Measurements from ENCODE around the gene DNAJA4.

DNAJA4 gene

GRCh38 chr15:78284758-78285157 lies 20.4 kb downstream of the DNAJA4 start:
- DNase-seq, result no peak

GRCh38 chr15:78290222-78290621 lies 25.9 kb downstream of the DNAJA4 start:
- no peak for DNase-seq

- DNase-seq, result no peak
Measured at GRCh38 chr15:78291052-78291451, 26.7 kb downstream of the DNAJA4 start.

GRCh38 chr15:78291698-78292097 lies 27.3 kb downstream of the DNAJA4 start:
- DNase-seq, result no peak

GRCh38 chr15:78292219-78292618 lies 27.9 kb downstream of the DNAJA4 start:
- no peak for DNase-seq

GRCh38 chr15:78299101-78299930 lies 35.0 kb downstream of the DNAJA4 start, which contains the start of gene SKIC8:
TSS of gene SKIC8 (minus strand) at chr15:78299609. CDS start at chr15:78295686, 3,923 bp downstream.
- peak; percentile 96 for DNase-seq

- no peak for DNase-seq
Measured at GRCh38 chr15:78301326-78301725, 37.0 kb downstream of the DNAJA4 start.

GRCh38 chr15:78301828-78302227 lies 37.5 kb downstream of the DNAJA4 start:
- no peak for DNase-seq

- no peak for DNase-seq
Measured at GRCh38 chr15:78302579-78303312, 38.4 kb downstream of the DNAJA4 start.

- DNase-seq, result no peak
Measured at GRCh38 chr15:78304216-78305066, 40.1 kb downstream of the DNAJA4 start.

- DNase-seq, result no peak
Measured at GRCh38 chr15:78306176-78306774, 41.9 kb downstream of the DNAJA4 start.

GRCh38 chr15:78307976-78308375 lies 43.6 kb downstream of the DNAJA4 start:
- no peak for DNase-seq

- DNase-seq, result peak; percentile 85
Measured at GRCh38 chr15:78308422-78309032, 44.2 kb downstream of the DNAJA4 start.

GRCh38 chr15:78311292-78311691 lies 46.9 kb downstream of the DNAJA4 start:
- DNase-seq, result no peak

GRCh38 chr15:78312536-78312935 lies 48.2 kb downstream of the DNAJA4 start:
- DNase-seq, result no peak

- DNase-seq, result no peak
Measured at GRCh38 chr15:78312957-78313356, 48.6 kb downstream of the DNAJA4 start.

- no peak for DNase-seq
Measured at GRCh38 chr15:78313383-78313782, 49.0 kb downstream of the DNAJA4 start.

- DNase-seq, result no peak
Measured at GRCh38 chr15:78314181-78314581, 49.8 kb downstream of the DNAJA4 start.

- DNase-seq, result no peak
Measured at GRCh38 chr15:78315686-78316282, 51.4 kb downstream of the DNAJA4 start.

GRCh38 chr15:78316283-78317083 lies 52.1 kb downstream of the DNAJA4 start:
- no peak for DNase-seq
